Trophoblast cell (in vitro differentiated cells and primary cell): ENCODE results near the gene C10orf120.

ENCODE experiments used
- DNase-seq, 2 donors: peaks; one replicate each; pipeline ENCODE4 v3.0.0-alpha.2; 2016
- H2AFZ ChIP-seq: 2 replicates; pipeline ENCODE4 v1.6.1; 2013; ENCODE audit warnings: low read length, moderate library complexity, mild to moderate bottlenecking; ENCODE audit not compliant: insufficient read depth, poor library complexity
- H2AK5ac ChIP-seq: 2 replicates; pipeline ENCODE4 v1.6.1; 2013; ENCODE audit warnings: mild to moderate bottlenecking, low read length
- H2BK120ac ChIP-seq: 2 replicates; pipeline ENCODE4 v1.6.1; 2013; ENCODE audit warnings: low read length, mild to moderate bottlenecking, moderate library complexity; ENCODE audit not compliant: insufficient read depth, poor library complexity
- H2BK12ac ChIP-seq: 2 replicates; pipeline ENCODE4 v1.6.1; 2013; ENCODE audit warnings: mild to moderate bottlenecking, low read length, moderate library complexity
- H2BK5ac ChIP-seq: 2 replicates; pipeline ENCODE4 v1.6.1; 2013; ENCODE audit warnings: low read length, low read depth, moderate library complexity, mild to moderate bottlenecking; ENCODE audit not compliant: poor library complexity
- H3K14ac ChIP-seq: 2 replicates; pipeline ENCODE4 v1.6.1; 2013; ENCODE audit warnings: mild to moderate bottlenecking, low read length
- H3K18ac ChIP-seq: 2 replicates; pipeline ENCODE4 v1.6.1; 2013; ENCODE audit warnings: mild to moderate bottlenecking, low read length
- H3K23ac ChIP-seq: 2 replicates; pipeline ENCODE4 v1.6.1; 2013; ENCODE audit warnings: low read length
- H3K27ac ChIP-seq: 2 replicates; pipeline ENCODE4 v1.5.1; 2013; ENCODE audit warnings: low read depth, mild to moderate bottlenecking, inconsistent platforms, low read length, moderate library complexity
- H3K27me3 ChIP-seq: 2 replicates; pipeline ENCODE4 v1.6.1; 2013; ENCODE audit warnings: inconsistent platforms, mild to moderate bottlenecking, low read length, moderate library complexity; ENCODE audit not compliant: insufficient read depth
- H3K36me3 ChIP-seq, 2 experiments: 1 replicate in 1 of 2; 2 replicates in 1 of 2; pipeline ENCODE4 v1.6.1; 2013; ENCODE audit warnings: low read length in 2 of 2, mild to moderate bottlenecking in 2 of 2, moderate library complexity in 1 of 2; ENCODE audit not compliant: insufficient read depth in 2 of 2, control insufficient read depth in 1 of 2
- H3K4ac ChIP-seq: 2 replicates; pipeline ENCODE4 v1.6.1; 2013; ENCODE audit warnings: low read depth, mild to moderate bottlenecking, low read length, moderate library complexity
- H3K4me1 ChIP-seq, 2 experiments: 1 replicate in 1 of 2; 2 replicates in 1 of 2; pipeline ENCODE4 v1.6.1; 2013; ENCODE audit warnings: low read length in 2 of 2, mild to moderate bottlenecking in 2 of 2, moderate library complexity in 1 of 2; ENCODE audit not compliant: insufficient read depth in 2 of 2, control insufficient read depth in 1 of 2
- H3K4me2 ChIP-seq: 2 replicates; pipeline ENCODE4 v1.6.1; 2013; ENCODE audit warnings: inconsistent platforms, mild to moderate bottlenecking, low read length, moderate library complexity
- H3K4me3 ChIP-seq: 2 replicates; pipeline ENCODE4 v1.5.1; 2013; ENCODE audit warnings: mild to moderate bottlenecking, low read depth, low read length, inconsistent platforms
- H3K79me1 ChIP-seq: one replicate; pipeline ENCODE4 v1.6.1; 2013; ENCODE audit warnings: low read length
- H3K79me2 ChIP-seq: 2 replicates; pipeline ENCODE4 v1.6.1; 2013; ENCODE audit warnings: low read length, mild to moderate bottlenecking; ENCODE audit not compliant: control insufficient read depth, insufficient read depth, poor library complexity
- H3K9ac ChIP-seq: 2 replicates; pipeline ENCODE4 v1.6.1; 2013; ENCODE audit warnings: mild to moderate bottlenecking, low read length
- H3K9me3 ChIP-seq: 2 replicates; pipeline ENCODE4 v1.6.1; 2013; ENCODE audit warnings: low read depth, mild to moderate bottlenecking, control low read depth, inconsistent platforms, low read length; ENCODE audit not compliant: insufficient read depth
- H4K12ac ChIP-seq: 2 replicates; pipeline ENCODE4 v1.6.1; 2013; ENCODE audit warnings: low read depth, mild to moderate bottlenecking, low read length, moderate library complexity
- H4K8ac ChIP-seq: 2 replicates; pipeline ENCODE4 v1.6.1; 2013; ENCODE audit warnings: low read depth, mild to moderate bottlenecking, low read length, moderate library complexity
- H4K91ac ChIP-seq: one replicate; pipeline ENCODE4 v1.6.1; 2013; ENCODE audit warnings: low read depth, mild to moderate bottlenecking, low read length, moderate library complexity
- WGBS: extraction: QIAGEN DNeasy Blood & Tissue Kit; methylation state at CpG from one replicate; pipeline ENCODE4 v1.1.7; 2013; ENCODE audit warnings: missing lambda C conversion rate; ENCODE audit not compliant: insufficient read length, insufficient coverage; ENCODE audit errors: extremely low coverage; 5-methylcytosine and 5-hydroxymethylcytosine counted together

Gene C10orf120

GRCh38 chr10:122730238-122730637 lies 30.6 kb upstream of the C10orf120 start:
- Histone ChIP-seq H3K9me3 (no peaks in the 10 kb centered on the region), H3K79me1 (no peaks in the 10 kb centered on the region), H4K91ac (no peak overlapping the region), H2AK5ac (no peak overlapping the region), H4K8ac (no peak overlapping the region), H2AFZ (no peak overlapping the region), H3K4me3 (no peak overlapping the region), H3K27ac (no peak overlapping the region), H3K27me3 (no peaks in the 10 kb centered on the region), H3K9ac (no peak overlapping the region), H3K4me2 (no peak overlapping the region), H3K4ac (no peak overlapping the region), H3K23ac (no peak overlapping the region), H3K18ac (no peak overlapping the region), H4K12ac (no peak overlapping the region), H3K36me3 (no peaks in the 10 kb centered on the region), H2BK5ac (no peak overlapping the region), H2BK120ac (no peak overlapping the region), H3K79me2 (no peaks in the 10 kb centered on the region), H3K14ac (no peak overlapping the region), H3K4me1 (no peaks in the 10 kb centered on the region), H2BK12ac (no peak overlapping the region)
- no peak for DNase-seq
- WGBS: no CpG with 5 or more reads among the region's 6 CpGs

GRCh38 chr10:122729126-122729525 lies 29.5 kb upstream of the C10orf120 start:
- Histone ChIP-seq H3K4me2 (no peak overlapping the region), H2BK5ac (no peak overlapping the region), H3K4me3 (no peak overlapping the region), H2AK5ac (no peak overlapping the region), H4K91ac (no peak overlapping the region), H3K14ac (no peak overlapping the region), H3K27me3 (no peaks in the 10 kb centered on the region), H3K4ac (no peak overlapping the region), H3K79me2 (no peaks in the 10 kb centered on the region), H3K9ac (no peak overlapping the region), H2AFZ (no peak overlapping the region), H3K23ac (no peak overlapping the region), H4K12ac (no peak overlapping the region), H4K8ac (no peak overlapping the region), H3K4me1 (no peaks in the 10 kb centered on the region), H2BK12ac (no peak overlapping the region), H3K36me3 (no peaks in the 10 kb centered on the region), H3K9me3 (no peaks in the 10 kb centered on the region), H3K79me1 (no peaks in the 10 kb centered on the region), H2BK120ac (no peak overlapping the region), H3K27ac (no peak overlapping the region), H3K18ac (no peak overlapping the region)
- no peak for DNase-seq
- no CpG with 5 or more reads among the region's 9 CpGs for WGBS

GRCh38 chr10:122727426-122727825 lies 27.8 kb upstream of the C10orf120 start:
- Histone ChIP-seq H3K36me3 (no peaks in the 10 kb centered on the region), H3K4ac (no peak overlapping the region), H3K4me1 (no peaks in the 10 kb centered on the region), H2BK120ac (no peak overlapping the region), H4K8ac (no peak overlapping the region), H3K4me3 (no peak overlapping the region), H3K14ac (no peak overlapping the region), H4K91ac (no peak overlapping the region), H3K79me2 (no peaks in the 10 kb centered on the region), H3K9me3 (no peaks in the 10 kb centered on the region), H3K23ac (no peak overlapping the region), H3K79me1 (no peaks in the 10 kb centered on the region), H2AK5ac (no peak overlapping the region), H3K27me3 (no peaks in the 10 kb centered on the region), H2AFZ (no peak overlapping the region), H3K9ac (no peak overlapping the region), H3K27ac (no peak overlapping the region), H3K4me2 (no peak overlapping the region), H2BK5ac (no peak overlapping the region), H3K18ac (no peak overlapping the region), H4K12ac (no peak overlapping the region), H2BK12ac (no peak overlapping the region)
- DNase-seq: no peak
- no CpG with 5 or more reads among the region's 5 CpGs for WGBS

DNA sequence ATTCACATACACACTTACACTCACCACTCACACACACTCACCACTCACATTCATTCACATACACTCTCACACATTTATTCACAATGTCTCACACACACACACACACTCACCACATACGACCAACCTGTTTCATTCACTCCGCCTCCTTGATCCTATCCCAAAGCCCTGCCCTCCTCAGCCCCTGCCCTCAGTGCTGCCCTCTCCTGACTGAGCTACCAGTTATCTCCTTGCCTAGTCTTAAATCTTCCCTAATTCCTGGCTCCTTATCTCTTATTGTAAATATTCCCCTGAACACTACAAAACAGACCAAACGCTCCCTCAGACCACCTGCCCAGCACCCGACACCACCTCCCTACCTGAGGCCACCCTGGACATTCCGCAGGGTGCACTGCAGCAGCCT lies 26.1 kb upstream of the C10orf120 start:
- Histone ChIP-seq H2AK5ac (no peak overlapping the region), H4K12ac (no peak overlapping the region), H2BK5ac (no peak overlapping the region), H2BK120ac (no peak overlapping the region), H3K4me3 (no peak overlapping the region), H3K9me3 (no peaks in the 10 kb centered on the region), H3K27me3 (no peaks in the 10 kb centered on the region), H3K79me2 (no peaks in the 10 kb centered on the region), H4K8ac (no peak overlapping the region), H3K79me1 (no peaks in the 10 kb centered on the region), H3K4me1 (no peaks in the 10 kb centered on the region), H3K18ac (no peak overlapping the region), H2AFZ (no peak overlapping the region), H3K36me3 (no peaks in the 10 kb centered on the region), H3K9ac (no peak overlapping the region), H3K23ac (no peak overlapping the region), H2BK12ac (no peak overlapping the region), H3K4me2 (no peak overlapping the region), H3K27ac (no peak overlapping the region), H4K91ac (no peak overlapping the region), H3K14ac (no peak overlapping the region), H3K4ac (no peak overlapping the region)
- no peak for DNase-seq
- WGBS: 100% methylated on average over 2 of the region's 5 CpGs
